K562 (cell line): Measurements from ENCODE around the gene AKR1C3. TPM values are rescaled to one million over a fixed set of nuclear protein-coding genes. Genes with fewer than 3 reads are reported as not detected.

Source experiments
- ATAC-seq: fragments of 200-7000 bp; cut with Tn5 transposase; 3 replicates; pipeline ENCODE4 v1.9.1; 2020; ENCODE audit warnings: moderate library complexity
- BruUV-seq: library from RNA; stranded (reverse); fragments of 400-500 nt; replicated peaks from 2 replicates; lab custom pipeline; 2021; lab: Mats Ljungman, UMichigan
- CTCF ChIA-PET: fragments of 300-600 bp; formaldehyde crosslinking; extraction: SDS; loops from one replicate; lab custom pipeline; 2021; ENCODE audit warnings: low intra/inter-chr PET ratio; lab: Yijun Ruan, JAX
- POLR2A ChIA-PET: fragments of 300-600, 350-650 bp; sonication (Branson Sonifier 250); formaldehyde crosslinking; extraction: SDS; loops from one replicate; lab custom pipeline; 2021; ENCODE audit warnings: antibody characterized with exemption, inconsistent platforms; lab: Yijun Ruan, JAX
- DNase-seq, 4 experiments: peaks; one replicate each; pipeline versions ENCODE4 v3.0.0 to v3.0.0-alpha.2; 2011 to 2018; ENCODE audit warnings: low spot score in 3 of 4, mixed read lengths in 3 of 4; ENCODE audit errors: extremely low read depth in 1 of 4
- FAIRE-seq: peaks from 2 replicates; lab custom pipeline; 2011; peaks lifted over from hg19 to GRCh38; lab: Jason Lieb, UNC
- H2AFZ ChIP-seq: 2 replicates; pipeline ENCODE4 v1.6.0; 2011; ENCODE audit warnings: low read depth, low read length, control low read depth, inconsistent platforms
- H3K27ac ChIP-seq: fragments of 200-600 bp; 3 replicates; pipeline ENCODE4 v1.8.0; 2011; ENCODE audit warnings: low read depth, mild to moderate bottlenecking, control low read depth, inconsistent platforms, low read length, moderate library complexity, mixed read lengths; ENCODE audit errors: extremely low read depth
- H3K27me3 ChIP-seq, 2 experiments: fragments of 300-600 bp in 1 of 2; 2 replicates in 1 of 2; 3 replicates in 1 of 2; pipeline versions ENCODE4 v1.6.0 to v1.8.0; 2011; ENCODE audit warnings: inconsistent platforms in 2 of 2, low read length in 2 of 2, mild to moderate bottlenecking in 1 of 2, mixed read lengths in 1 of 2, moderate library complexity in 1 of 2; ENCODE audit not compliant: control insufficient read depth in 2 of 2, insufficient read depth in 2 of 2
- H3K36me3 ChIP-seq: fragments of 300-600 bp; 3 replicates; pipeline ENCODE4 v1.8.0; 2011; ENCODE audit warnings: mild to moderate bottlenecking, low read length, inconsistent platforms; ENCODE audit not compliant: control insufficient read depth, insufficient read depth
- H3K4me1 ChIP-seq, 2 experiments: fragments of 200-600 bp in 1 of 2; replicated peaks in 1 of 2; 2 replicates in 1 of 2; 3 replicates in 1 of 2; pipeline versions ENCODE4 v1.5.1 to v1.8.0; 2011; ENCODE audit warnings: inconsistent platforms in 2 of 2, low read length in 2 of 2, mild to moderate bottlenecking in 1 of 2, mixed read lengths in 1 of 2, moderate library complexity in 1 of 2; ENCODE audit not compliant: control insufficient read depth in 2 of 2, insufficient read depth in 2 of 2
- H3K4me2 ChIP-seq: 2 replicates; pipeline ENCODE4 v1.6.1; 2011; ENCODE audit warnings: low read length, control low read depth, inconsistent platforms, mixed read lengths; ENCODE audit not compliant: insufficient read depth
- H3K4me3 ChIP-seq: fragments of 200-600 bp; sonication (generic), shearing (Covaris generic); 2 replicates; pipeline ENCODE4 v1.5.1; 2016; ENCODE audit warnings: control low read depth, inconsistent platforms
- H3K79me2 ChIP-seq: fragments of 200-600 bp; 3 replicates; pipeline ENCODE4 v1.8.0; 2011; ENCODE audit warnings: low read length, inconsistent platforms; ENCODE audit not compliant: control insufficient read depth, insufficient read depth
- H3K9ac ChIP-seq, 2 experiments: 2 replicates each; pipeline versions ENCODE4 v1.6.0 to v1.6.1; 2011; ENCODE audit warnings: low read depth in 2 of 2, low read length in 2 of 2, control low read depth in 1 of 2, inconsistent platforms in 1 of 2, mild to moderate bottlenecking in 1 of 2, mixed read lengths in 1 of 2; ENCODE audit not compliant: insufficient read depth in 1 of 2
- H3K9me1 ChIP-seq: one replicate; pipeline ENCODE4 v1.6.0; 2011; ENCODE audit warnings: inconsistent platforms, mild to moderate bottlenecking, low read length, moderate library complexity; ENCODE audit not compliant: control insufficient read depth, insufficient read depth
- H3K9me3 ChIP-seq: replicated peaks from 2 replicates; pipeline ENCODE4 v1.5.1; 2011; ENCODE audit warnings: low read depth, low read length, inconsistent platforms; ENCODE audit not compliant: control insufficient read depth, insufficient read depth
- H4K20me1 ChIP-seq: replicated peaks from 2 replicates; pipeline ENCODE4 v1.6.1; 2011; ENCODE audit warnings: low read length, inconsistent platforms, mixed read lengths; ENCODE audit not compliant: control insufficient read depth, insufficient read depth
- JUND ChIP-seq, 2 experiments: IDR thresholded peaks; 2 replicates in 1 of 2; 3 replicates in 1 of 2; pipeline ENCODE4 v1.6.1; 2011; ENCODE audit warnings: borderline replicate concordance in 2 of 2, low read depth in 2 of 2, low read length in 2 of 2, improper control_type of control experiment in 1 of 2, missing biosample characterization in 1 of 2, missing genetic modification characterization in 1 of 2, missing genetic modification reagents in 1 of 2
- KHSRP ChIP-seq: fragments of 450-650 bp; IDR thresholded peaks from 2 replicates; pipeline ENCODE4 v1.6.1; 2017
- PKNOX1 ChIP-seq: fragments of 450-650 bp; IDR thresholded peaks from 2 replicates; pipeline ENCODE4 v1.6.1; 2016
- POLR2H ChIP-seq: IDR thresholded peaks from 2 replicates; pipeline ENCODE4 v1.6.1; 2016; ENCODE audit warnings: missing genetic modification characterization, low read depth, mild to moderate bottlenecking, control low read depth, missing compliant biosample characterization, moderate library complexity
- ZFP91 ChIP-seq: sonication (generic); formaldehyde crosslinking; IDR thresholded peaks from 2 replicates; pipeline ENCODE4 v1.8.0; 2022; ENCODE audit warnings: mild to moderate bottlenecking, missing genetic modification reagents
- ZNF431 ChIP-seq: sonication (generic); formaldehyde crosslinking; IDR thresholded peaks from 2 replicates; pipeline ENCODE4 v1.8.0; 2022; ENCODE audit warnings: mild to moderate bottlenecking, missing genetic modification reagents
- WGBS: fragments of 100-300 bp; shearing (Covaris generic); methylation state at CpG from one replicate; pipeline ENCODE4 v1.1.6; 2016; ENCODE audit warnings: low coverage, mixed read lengths; ENCODE audit not compliant: insufficient coverage; ENCODE audit errors: missing lambda C conversion rate; 5-methylcytosine and 5-hydroxymethylcytosine counted together
- in situ Hi-C: fragments of 300-500 bp; cut with MboI; formaldehyde crosslinking; loops from 4 replicates; pipeline ENCODE4 v1.15.0; 2018; ENCODE audit warnings: inconsistent platforms, mixed read lengths
- intact Hi-C: fragments of 100-400 bp; cut with micrococcal nuclease; formaldehyde crosslinking; loops from 2 replicates; pipeline ENCODE4 v1.14.2; 2022
- polyA plus RNA-seq, 8 experiments: library from polyadenylated mRNA; depleted of rRNA in 4 of 8; stranded (reverse) in 5 of 8; unstranded in 3 of 8; fragments of >200 nt; fragmentation: Nextera tagmentation in 2 of 8; fragmentation: Illumina TruSeq in 1 of 8; extraction: Ambion mirVana in 2 of 8; extraction: Trizol in 1 of 8; gene quantifications; 2 replicates each; pipeline versions ENCODE4 v1.2.1 to v1.2.3, GENCODE V29; 2011 to 2014; ENCODE audit warnings: inconsistent platforms in 1 of 8, missing spikeins in 1 of 8
- total RNA-seq, 7 experiments: library from RNA; depleted of rRNA in 6 of 7; stranded (reverse); fragments of >200 nt in 6 of 7; fragmentation: Illumina TruSeq in 2 of 7; extraction: Trizol in 2 of 7; gene quantifications; 2 replicates each; pipeline versions ENCODE4 v1.2.1 to v1.2.3, GENCODE V29; 2011 to 2021; ENCODE audit warnings: low replicate concordance in 1 of 7

Gene AKR1C3
- total and polyA plus RNA-seq, 9 of the 15 experiments (the other 6 are each of a cell fraction or from before 2014, with no cell fraction given), result 4.6 to 20.4 (median 10.1) TPM

- intact Hi-C loops (no loop called here), in situ Hi-C loops (no loop called here)
- CTCF ChIA-PET, result interaction anchor here (0.6 kb wide), 1 partner anchor 286 kb away, joined by 3 read pairs; no protein-coding TSS in a partner anchor
- Histone ChIP-seq H3K4me1 (no peaks in the 10 kb centered on the region; a peak in 1 of 5 replicates), H3K9me3 (0 out of 2 replicates have a peak, but pooled peaks cover 2% of the 10 kb centered on the region), H4K20me1 (no peaks in the 10 kb centered on the region), H3K4me3 (no peak overlapping the region), H3K36me3 (no peaks in the 10 kb centered on the region), H3K27me3 (no peaks in the 10 kb centered on the region), H3K9me1 (no peaks in the 10 kb centered on the region), H3K79me2 (no peaks in the 10 kb centered on the region), H3K27ac (no peak overlapping the region), H2AFZ (no peak overlapping the region), H3K4me2 (no peak overlapping the region), H3K9ac (no peak overlapping the region)
- BruUV-seq, result no TSS peak
- DNase-seq (peak in 1 of 4 experiments; percentile 13), FAIRE-seq (no peak), ATAC-seq (no peak)
- POLR2A ChIA-PET, result interaction anchor here (0.7 kb wide), 1 partner anchor 145 kb away, joined by 4 read pairs; no protein-coding TSS in a partner anchor
- TF ChIP-seq POLR2H (tag) (no peak), ZNF431 (CRISPR knock-in tag) (no peak), PKNOX1 (no peak), JUND (IDR thresholded peaks at IDR 0.05; ENCODE audit: borderline replicate concordance, low read depth, low read length) (no peak), JUND (tag; IDR thresholded peaks at IDR 0.05; ENCODE audit: borderline replicate concordance, low read depth, low read length) (no peak), KHSRP (no peak), ZFP91 (CRISPR knock-in tag) (no peak)
- WGBS, result 19% methylated on average over 5 of the region's 5 CpGs
Measured at GRCh38 chr10:5147255-5147980, 53.2 kb downstream of the AKR1C3 start.
